UCSD-AML1 (cell line): ENCODE data around the gene C10orf62.
"Not testable (repeated sequence)": the region's sequence is repeated elsewhere in the genome, so short reads cannot be mapped to it uniquely, and the experiment has no call there.

Source experiments
- DNase-seq: peaks from one replicate; lab custom pipeline; 2025; ENCODE audit not compliant: unreplicated experiment; lab: John Stamatoyannopoulos, UW

C10orf62 gene

GRCh38 chr10:97564776-97565175, 24.7 kb upstream of the C10orf62 start:
- DNase-seq = no peak

- no peak for DNase-seq
Measured at GRCh38 chr10:97566336-97566996, 23.1 kb upstream of the C10orf62 start.

- no peak for DNase-seq
Measured at GRCh38 chr10:97567891-97568290, 21.6 kb upstream of the C10orf62 start.

- no peak for DNase-seq
Measured at GRCh38 chr10:97570146-97570788, 19.3 kb upstream of the C10orf62 start.

- no peak for DNase-seq
Measured at GRCh38 chr10:97570789-97571471, 18.6 kb upstream of the C10orf62 start.

- DNase-seq = no peak
Measured at GRCh38 chr10:97571622-97572021, 17.9 kb upstream of the C10orf62 start.

- peak; percentile 62 for DNase-seq
Measured at GRCh38 chr10:97572214-97572989, 17.1 kb upstream of the C10orf62 start, which contains the start of gene ANKRD2. TSS of gene ANKRD2 (plus strand) at chr10:97572779. CDS start at chr10:97572789, 10 bp downstream.

- DNase-seq = no peak
Measured at GRCh38 chr10:97573021-97573420, 16.5 kb upstream of the C10orf62 start.

GRCh38 chr10:97573672-97574071, 15.8 kb upstream of the C10orf62 start:
- no peak for DNase-seq

- no peak for DNase-seq
Measured at GRCh38 chr10:97574374-97575126, 15.0 kb upstream of the C10orf62 start.

GRCh38 chr10:97575127-97575668, 14.3 kb upstream of the C10orf62 start:
- no peak for DNase-seq

GRCh38 chr10:97576487-97576886, 13.0 kb upstream of the C10orf62 start:
- not testable (repeated sequence) for DNase-seq

GRCh38 chr10:97577701-97578100, 11.8 kb upstream of the C10orf62 start:
- DNase-seq = no peak

GRCh38 chr10:97578171-97578844, 11.2 kb upstream of the C10orf62 start:
- no peak for DNase-seq

- DNase-seq = no peak
Measured at GRCh38 chr10:97580421-97581367, 8.8 kb upstream of the C10orf62 start.

GRCh38 chr10:97582169-97582568, 7.4 kb upstream of the C10orf62 start:
- DNase-seq = no peak

GRCh38 chr10:97583476-97583875, 6.0 kb upstream of the C10orf62 start:
- DNase-seq = no peak

GRCh38 chr10:97584060-97584797, 5.3 kb upstream of the C10orf62 start, which contains the start of gene HOGA1:
TSS of gene HOGA1 (plus strand) at chr10:97584389. CDS start at chr10:97584704, 315 bp downstream.
- DNase-seq = no peak
